ENCODE results near the gene ANKRD34A. TPM values are rescaled to one million over a fixed set of nuclear protein-coding genes. Genes with fewer than 3 reads are reported as not detected.

Gene ANKRD34A
- total and polyA plus RNA-seq, 10 donors, result 0.57 to 3.1 (median 1.1) TPM

GRCh38 chr1:145997016-145997717 lies 32.8 kb upstream of the ANKRD34A start:
- intact Hi-C loops (cut with DNase I; ENCODE audit: low total_unique reads), result no loop called here
- Histone ChIP-seq H3K36me3 (peaks cover 21 to 37% (median 33%) of the 10 kb centered on the region in 6 donors), H3K27ac (peak overlapping the region; percentile 93 to 100 (median 99)), H3K9me3 (no peaks in the 10 kb centered on the region), H3K4me3 (peak overlapping the region; percentile 43 to 100 (median 92)), H3K4me1 (peaks cover 21 to 72% (median 49%) of the 10 kb centered on the region in 6 donors), H3K27me3 (replicated peaks in 1 of 7) (no peaks in the 10 kb centered on the region)
- WGBS, 5 donors, result 2 to 6% (median 4%) methylated on average over 12 of the region's 12 CpGs
- peak in 2 of 3 donors; percentile 82 to 99 for TF ChIP-seq POLR2AphosphoS5 (IDR thresholded peaks at IDR 0.05)
- TF ChIP-seq POLR2A (IDR thresholded peaks at IDR 0.05), result peak; percentile 1 to 63 (median 45)
- TF ChIP-seq CTCF (IDR thresholded peaks at IDR 0.05 in 8 of 11, conservative IDR thresholded peaks at IDR 0.05 in 3 of 11), result no peak
- peak; percentile 93 for DNase-seq

- peaks cover 26 to 72% (median 55%) of the 10 kb centered on the region in 6 donors for H3K4me1 ChIP-seq
- no peaks in the 10 kb centered on the region for H3K9me3 ChIP-seq
- peaks cover 21 to 43% (median 35%) of the 10 kb centered on the region in 6 donors for H3K36me3 ChIP-seq
- H3K4me3 ChIP-seq, result peak within 1 kb of the TSS; percentile 86 to 100 (median 95)
- WGBS, 5 donors, result 0 to 1% (median 0%) methylated on average over 30 of the region's 30 CpGs
- H3K27me3 ChIP-seq (replicated peaks in 1 of 7), result no peaks in the 10 kb centered on the region
- peak within 1 kb of the TSS; percentile 93 to 100 (median 99) for H3K27ac ChIP-seq
- DNase-seq, result peak; percentile 100
- TF ChIP-seq POLR2A (IDR thresholded peaks at IDR 0.05) (peak; percentile 97 to 99 (median 99)), POLR2AphosphoS5 (IDR thresholded peaks at IDR 0.05) (peak; percentile 99 to 100 (median 100)), CTCF (IDR thresholded peaks at IDR 0.05 in 8 of 11, conservative IDR thresholded peaks at IDR 0.05 in 3 of 11) (peak in 1 of 11 experiments; percentile 12)
- intact Hi-C loops (cut with DNase I; ENCODE audit: low total_unique reads), result no loop called here
These were observed 32.1 kb upstream of the ANKRD34A start, which contains the start of gene TXNIP for GRCh38 chr1:145996433-145997015. TSS of gene TXNIP (minus strand) at chr1:145996579. CDS start at chr1:145996266, 313 bp downstream.

- DNase-seq, result no peak
- peaks cover 21 to 43% (median 35%) of the 10 kb centered on the region in 6 donors for H3K36me3 ChIP-seq
- H3K4me3 ChIP-seq, result peak overlapping the region; percentile 86 to 100 (median 95)
- peak overlapping the region; percentile 93 to 100 (median 99) for H3K27ac ChIP-seq
- TF ChIP-seq CTCF (IDR thresholded peaks at IDR 0.05 in 8 of 11, conservative IDR thresholded peaks at IDR 0.05 in 3 of 11), result no peak
- TF ChIP-seq POLR2AphosphoS5 (IDR thresholded peaks at IDR 0.05), result peak in 1 of 3 donors; percentile 46
- peak in 1 of 3 donors; percentile 6 for TF ChIP-seq POLR2A (IDR thresholded peaks at IDR 0.05)
- peaks cover 26 to 72% (median 59%) of the 10 kb centered on the region in 6 donors for H3K4me1 ChIP-seq
- H3K9me3 ChIP-seq, result no peaks in the 10 kb centered on the region
- 0 to 2% (median 1%) methylated on average over 13 of the region's 13 CpGs for WGBS, 5 donors
- no peaks in the 10 kb centered on the region for H3K27me3 ChIP-seq (replicated peaks in 1 of 7)
- intact Hi-C loops (cut with DNase I; ENCODE audit: low total_unique reads), result no loop called here
These were observed 31.6 kb upstream of the ANKRD34A start for GRCh38 chr1:145995964-145996432.
